GM19240 (cell line): ENCODE results near the gene KCNJ6.
"Not testable (repeated sequence)": the region's sequence is repeated elsewhere in the genome, so short reads cannot be mapped to it uniquely, and the experiment has no call there.

Experiments
- DNase-seq: peaks from one replicate; pipeline ENCODE4 v3.0.0; 2011; ENCODE audit warnings: low spot score; ENCODE audit not compliant: insufficient read length

KCNJ6 gene

GRCh38 chr21:37780991-37781983 lies 135.0 kb downstream of the KCNJ6 start:
- no peak for DNase-seq

GRCh38 chr21:37771181-37771580 lies 145.1 kb downstream of the KCNJ6 start:
- no peak for DNase-seq

- no peak for DNase-seq
Observed at GRCh38 chr21:37770461-37770860, 145.8 kb downstream of the KCNJ6 start.

GRCh38 chr21:37769656-37770055 lies 146.6 kb downstream of the KCNJ6 start:
- no peak for DNase-seq

GRCh38 chr21:37767984-37768383 lies 148.3 kb downstream of the KCNJ6 start:
- no peak for DNase-seq

GRCh38 chr21:37766129-37766528 lies 150.1 kb downstream of the KCNJ6 start:
- DNase-seq, result no peak

- no peak for DNase-seq
Observed at GRCh38 chr21:37765221-37765900, 150.9 kb downstream of the KCNJ6 start.

- DNase-seq, result no peak
Observed at GRCh38 chr21:37764691-37765090, 151.6 kb downstream of the KCNJ6 start.

- no peak for DNase-seq
Observed at GRCh38 chr21:37763298-37763697, 153.0 kb downstream of the KCNJ6 start.

- DNase-seq, result no peak
Observed at GRCh38 chr21:37762606-37763005, 153.7 kb downstream of the KCNJ6 start.

- DNase-seq, result not testable (repeated sequence)
Observed at GRCh38 chr21:37761406-37761805, 154.9 kb downstream of the KCNJ6 start.

- DNase-seq, result no peak
Observed at GRCh38 chr21:37759777-37760176, 156.5 kb downstream of the KCNJ6 start.

- no peak for DNase-seq
Observed at GRCh38 chr21:37758982-37759381, 157.3 kb downstream of the KCNJ6 start.

GRCh38 chr21:37757606-37758376 lies 158.5 kb downstream of the KCNJ6 start:
- DNase-seq, result no peak

- no peak for DNase-seq
Observed at GRCh38 chr21:37753122-37753599, 163.1 kb downstream of the KCNJ6 start.

GRCh38 chr21:37751268-37751975 lies 164.8 kb downstream of the KCNJ6 start:
- DNase-seq, result no peak

GRCh38 chr21:37749132-37749531 lies 167.1 kb downstream of the KCNJ6 start:
- no peak for DNase-seq

GRCh38 chr21:37748351-37748750 lies 167.9 kb downstream of the KCNJ6 start:
- no peak for DNase-seq

- no peak for DNase-seq
Observed at GRCh38 chr21:37746849-37747248, 169.4 kb downstream of the KCNJ6 start.

GRCh38 chr21:37744551-37744950 lies 171.7 kb downstream of the KCNJ6 start:
- DNase-seq, result no peak

GRCh38 chr21:37742532-37742931 lies 173.7 kb downstream of the KCNJ6 start:
- no peak for DNase-seq
